DMS79 treated with DMSO at 0.1 percent for 48 hours (cell line): ENCODE data around the gene JPH2.
"Not testable (repeated sequence)": the region's sequence is repeated elsewhere in the genome, so short reads cannot be mapped to it uniquely, and the experiment has no call there.

Source experiments
- DNase-seq: peaks from one replicate; lab custom pipeline; 2025; lab: John Stamatoyannopoulos, UW

The JPH2 gene

DNA sequence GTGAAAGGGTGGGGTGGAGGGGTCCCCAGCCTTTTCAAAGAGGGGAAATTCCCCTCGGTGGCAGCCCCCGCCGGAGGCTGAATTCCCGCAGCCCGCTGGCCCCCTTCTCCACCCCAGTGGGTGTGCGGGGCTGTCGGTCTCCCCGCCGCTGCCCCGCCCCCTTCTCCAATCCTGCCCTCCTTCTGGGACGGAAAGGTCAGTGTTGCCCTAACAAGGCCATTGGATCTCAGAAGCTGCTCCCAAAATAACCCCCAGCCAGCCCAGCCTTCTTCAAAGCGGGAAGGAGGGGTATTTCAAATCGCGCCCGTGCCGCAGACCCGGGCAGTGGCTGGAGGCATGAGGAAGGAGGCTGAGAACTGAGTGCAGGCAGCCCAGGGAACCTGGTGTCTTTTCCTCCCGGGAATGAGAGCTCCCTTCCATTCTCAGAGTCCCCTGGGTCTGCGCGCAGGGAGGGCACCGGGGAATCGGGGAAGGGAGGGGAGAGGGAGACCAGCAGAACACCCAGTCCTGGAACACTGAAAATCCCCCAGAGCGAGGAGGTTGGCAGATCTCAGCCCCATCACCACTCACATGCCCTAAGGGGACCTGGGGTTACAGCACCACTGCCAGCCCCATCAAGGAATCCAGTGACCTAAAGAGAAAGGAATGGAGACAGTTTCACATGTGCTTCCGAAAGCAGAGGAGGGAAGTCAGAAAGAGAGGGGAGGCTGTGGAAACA lies at the start of gene JPH2:
JPH2 (minus strand) TSS at position 135 of the 718 bp plus-strand sequence. CDS start 483 bp downstream, outside the sequence.
- DNase-seq, result no peak

DNA sequence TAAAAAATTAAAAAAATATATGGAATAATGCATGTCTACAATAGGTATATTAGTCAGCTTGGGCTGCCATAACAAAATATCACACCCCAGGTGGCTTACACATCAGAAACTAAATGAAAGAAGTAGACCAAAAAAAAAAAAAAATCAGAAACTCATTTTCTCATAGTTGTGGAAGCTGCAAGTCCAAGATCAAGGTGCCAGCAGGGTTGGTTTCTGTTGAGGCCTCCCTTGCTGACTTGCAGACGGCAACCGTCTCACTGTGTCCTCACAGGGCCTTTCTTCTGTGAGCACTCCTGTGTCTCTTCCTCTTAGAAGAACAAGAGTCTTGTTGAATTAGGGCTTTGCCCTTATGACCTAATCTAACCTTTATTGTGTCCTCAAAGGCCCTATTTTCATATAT lies 48.7 kb upstream of the JPH2 start:
- DNase-seq, result no peak

DNA sequence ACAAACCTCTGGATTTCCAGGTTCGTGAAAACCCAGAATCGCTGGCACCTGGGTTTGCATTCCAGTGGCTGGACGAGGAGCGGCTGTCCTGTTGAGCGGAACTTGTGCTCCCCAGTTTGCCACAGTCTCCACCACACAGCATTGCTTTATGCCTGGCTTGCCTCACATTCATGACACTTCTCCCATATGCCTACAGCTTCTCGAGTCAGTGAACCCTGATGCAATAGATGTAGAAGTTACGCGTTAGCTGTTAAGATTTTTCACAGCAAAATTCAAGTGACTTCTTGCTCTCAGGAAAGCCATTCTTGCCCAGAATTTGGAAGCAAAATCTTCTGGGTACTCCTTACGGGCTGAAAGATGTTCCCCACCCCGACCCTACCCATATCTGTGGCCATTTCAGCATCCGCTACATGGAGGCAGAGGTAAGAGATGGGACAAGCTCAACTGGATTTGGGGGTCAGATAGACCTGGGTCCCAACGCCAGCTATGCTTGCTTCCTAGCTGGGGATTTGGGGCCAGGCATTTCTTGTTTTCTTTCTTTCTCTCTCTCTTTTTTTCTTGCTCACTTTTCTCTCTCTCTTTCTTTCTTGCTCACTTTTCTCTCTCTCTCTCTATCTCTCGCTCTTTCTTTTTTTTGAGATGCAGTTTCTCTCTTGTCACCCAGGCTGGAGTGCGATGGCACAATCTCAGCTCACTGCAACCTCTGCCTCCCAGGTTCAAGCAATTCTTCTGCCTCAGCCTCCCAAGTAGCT lies 47.8 kb upstream of the JPH2 start:
- DNase-seq, result no peak

DNA sequence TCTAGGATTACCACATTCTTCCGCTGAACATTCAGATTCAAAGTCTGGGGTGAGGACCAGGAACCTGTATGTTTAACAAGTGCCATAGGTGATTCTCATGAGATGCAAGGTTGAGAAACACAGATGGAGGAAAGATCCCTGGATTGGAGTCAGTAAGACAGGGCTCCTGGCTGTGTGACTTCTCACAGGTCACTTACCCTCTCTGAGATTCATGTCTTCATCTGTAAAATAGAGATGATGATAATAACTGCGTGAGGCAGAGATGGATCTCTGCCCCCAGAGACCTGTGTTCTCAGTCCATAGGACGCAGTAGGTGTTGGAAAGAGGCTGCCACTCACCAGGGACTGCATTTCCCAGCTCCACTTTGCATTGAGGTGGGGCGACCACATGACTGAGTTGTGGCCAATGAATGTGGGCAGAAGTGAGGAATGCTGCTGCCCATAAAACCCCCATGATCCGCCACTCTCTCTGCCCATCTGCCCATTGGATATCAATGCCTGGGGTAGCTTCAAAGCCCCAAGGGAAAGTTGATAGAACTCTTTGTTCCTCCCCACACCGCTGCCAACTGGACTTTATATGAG lies 46.5 kb upstream of the JPH2 start:
- DNase-seq, result no peak

DNA sequence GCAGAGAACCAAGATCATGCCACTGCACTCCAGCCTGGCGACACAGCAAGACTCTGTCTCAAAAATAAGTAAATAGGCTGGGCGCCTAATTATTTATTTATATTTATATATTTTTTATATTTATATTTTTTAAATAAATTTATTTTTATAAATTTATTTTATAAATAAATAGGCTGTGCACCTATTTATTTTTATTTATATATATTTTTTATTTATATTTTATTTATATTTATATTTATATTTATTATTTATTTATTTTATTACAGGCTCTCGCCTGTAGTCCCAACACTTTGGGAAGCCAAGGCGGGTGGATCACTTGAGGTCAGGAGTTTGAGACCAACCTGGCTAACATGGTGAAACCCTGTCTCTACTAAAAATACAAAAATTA lies 45.5 kb upstream of the JPH2 start:
- DNase-seq, result not testable (repeated sequence)

DNA sequence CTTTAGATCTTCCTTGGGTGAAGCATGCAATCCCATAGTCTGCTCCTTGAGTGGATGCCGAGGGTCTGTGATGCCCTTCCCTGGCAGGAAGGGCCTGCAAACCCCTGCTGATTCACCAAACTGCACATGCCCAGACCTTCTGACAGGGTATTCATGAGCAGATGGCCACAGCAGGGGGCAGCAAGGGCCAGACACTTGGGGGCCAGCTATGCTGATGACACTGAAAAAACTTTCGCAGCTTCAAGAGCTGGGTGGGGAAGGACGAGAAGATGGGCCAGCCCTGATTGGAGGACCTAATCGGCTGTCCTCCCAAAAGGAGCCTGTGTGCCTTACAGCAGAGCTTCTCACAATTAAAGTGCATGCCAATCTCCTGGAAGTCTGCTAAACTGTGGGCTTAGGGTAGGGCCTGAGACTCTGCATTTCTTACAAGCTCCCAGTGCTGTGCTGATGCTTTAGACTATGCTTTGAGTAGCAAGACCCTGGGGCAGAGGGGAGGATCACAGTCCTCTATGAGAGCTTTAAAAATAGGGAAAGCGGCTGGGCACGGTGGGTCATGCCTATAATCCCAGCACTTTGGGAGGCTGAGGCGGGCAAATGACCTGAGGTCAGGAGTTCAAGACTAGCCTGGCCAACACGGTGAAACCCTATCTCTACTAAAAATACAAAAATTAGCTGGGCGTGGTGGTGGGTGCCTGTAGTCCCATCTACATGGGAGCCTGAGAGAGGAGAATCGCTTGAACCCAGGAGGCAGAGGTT lies 44.9 kb upstream of the JPH2 start:
- no peak for DNase-seq

DNA sequence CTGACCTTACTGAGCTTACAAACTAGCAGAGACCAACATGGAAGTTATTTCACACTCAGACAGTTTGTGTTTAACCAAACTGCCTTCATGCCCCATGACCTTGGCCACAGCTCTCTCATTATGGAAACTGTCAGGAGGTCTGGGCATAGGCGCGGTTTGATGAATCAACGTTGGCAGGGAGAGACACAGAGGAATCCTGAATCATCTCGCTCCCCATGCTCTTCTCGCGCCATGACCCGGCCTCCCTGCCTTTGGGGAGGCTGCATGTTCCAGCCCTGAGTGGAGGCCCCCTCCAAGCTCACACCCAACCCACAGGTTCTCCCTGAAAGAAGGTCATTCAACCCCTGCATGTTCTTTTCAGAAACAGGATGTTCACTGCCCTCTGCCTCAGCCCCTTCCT lies 44.2 kb upstream of the JPH2 start:
- DNase-seq, result no peak

DNA sequence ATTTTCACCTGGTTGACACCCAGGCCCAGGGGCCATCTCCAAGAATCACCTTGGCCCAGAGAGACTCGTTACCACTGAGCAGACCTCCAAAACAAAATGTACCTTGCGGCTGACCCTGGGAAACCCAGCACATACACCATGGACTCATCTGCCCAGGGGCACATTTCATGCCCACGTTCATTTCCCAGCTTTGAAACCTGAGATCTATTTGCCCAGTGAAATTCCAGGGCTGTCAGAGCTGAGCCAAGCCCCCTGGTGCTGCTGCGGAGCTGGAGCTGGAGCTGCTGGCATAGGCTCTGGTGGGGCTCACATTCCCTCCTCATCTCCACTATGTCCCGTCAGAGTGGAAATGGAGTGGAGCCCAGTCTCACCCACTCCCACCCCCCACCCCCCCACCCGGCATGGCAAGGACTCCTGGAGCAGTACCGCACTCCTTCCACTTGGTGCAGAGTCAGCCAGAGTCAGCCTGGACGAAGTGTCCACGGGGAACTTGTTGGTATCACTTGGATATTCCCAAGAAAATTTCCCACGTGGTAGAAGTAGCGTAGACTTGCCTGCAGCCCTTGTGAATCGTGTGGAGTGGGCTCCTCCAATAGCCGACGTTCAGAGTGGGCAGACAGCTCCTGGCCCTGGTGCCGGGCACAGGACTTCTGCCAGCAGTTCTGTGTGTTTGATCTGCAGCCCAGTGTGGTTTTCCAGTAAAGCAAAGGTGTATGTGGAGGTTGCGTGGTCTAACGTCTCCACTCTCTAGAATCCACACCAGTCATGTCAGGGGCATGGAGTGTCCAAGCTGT lies 41.7 kb upstream of the JPH2 start:
- DNase-seq, result no peak

DNA sequence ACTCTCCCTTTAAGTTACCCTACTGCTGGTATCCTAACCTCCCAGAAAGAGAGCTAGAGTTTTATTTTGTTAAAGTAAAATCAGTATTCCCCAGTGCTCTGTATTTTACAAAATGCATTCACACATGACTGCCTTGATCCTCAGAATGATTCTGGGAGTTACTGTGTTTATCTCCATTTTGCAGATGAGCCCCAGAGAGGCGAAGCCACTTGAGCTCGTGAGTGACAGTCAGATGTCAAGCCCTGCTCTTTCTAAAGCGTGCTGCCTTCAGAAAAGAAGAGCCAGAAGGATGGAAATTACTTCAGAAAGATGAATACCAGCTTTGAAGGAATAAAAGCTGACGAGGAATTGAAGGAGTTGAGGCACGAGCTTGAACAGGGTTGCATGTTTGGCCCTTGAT lies 37.6 kb upstream of the JPH2 start:
- no peak for DNase-seq

DNA sequence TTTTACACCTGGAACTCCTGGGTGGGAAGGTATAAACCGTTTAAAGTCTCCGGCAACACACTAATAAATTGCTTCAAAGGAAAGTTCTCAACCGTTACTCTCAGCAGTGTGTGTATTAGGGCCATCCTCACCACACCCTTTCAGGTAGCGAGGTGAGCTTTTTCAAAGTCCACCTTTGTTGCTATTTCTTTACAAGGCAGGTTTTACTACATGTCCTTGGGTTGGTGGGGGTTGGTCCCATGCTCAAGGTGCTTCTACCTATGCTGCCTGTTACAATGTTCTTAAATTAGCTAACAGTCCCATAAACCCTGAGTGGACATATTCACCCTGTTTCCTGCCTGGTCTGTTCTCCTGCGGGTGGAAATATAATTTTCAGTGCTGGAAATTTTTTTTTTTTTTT lies 36.7 kb upstream of the JPH2 start:
- no peak for DNase-seq

DNA sequence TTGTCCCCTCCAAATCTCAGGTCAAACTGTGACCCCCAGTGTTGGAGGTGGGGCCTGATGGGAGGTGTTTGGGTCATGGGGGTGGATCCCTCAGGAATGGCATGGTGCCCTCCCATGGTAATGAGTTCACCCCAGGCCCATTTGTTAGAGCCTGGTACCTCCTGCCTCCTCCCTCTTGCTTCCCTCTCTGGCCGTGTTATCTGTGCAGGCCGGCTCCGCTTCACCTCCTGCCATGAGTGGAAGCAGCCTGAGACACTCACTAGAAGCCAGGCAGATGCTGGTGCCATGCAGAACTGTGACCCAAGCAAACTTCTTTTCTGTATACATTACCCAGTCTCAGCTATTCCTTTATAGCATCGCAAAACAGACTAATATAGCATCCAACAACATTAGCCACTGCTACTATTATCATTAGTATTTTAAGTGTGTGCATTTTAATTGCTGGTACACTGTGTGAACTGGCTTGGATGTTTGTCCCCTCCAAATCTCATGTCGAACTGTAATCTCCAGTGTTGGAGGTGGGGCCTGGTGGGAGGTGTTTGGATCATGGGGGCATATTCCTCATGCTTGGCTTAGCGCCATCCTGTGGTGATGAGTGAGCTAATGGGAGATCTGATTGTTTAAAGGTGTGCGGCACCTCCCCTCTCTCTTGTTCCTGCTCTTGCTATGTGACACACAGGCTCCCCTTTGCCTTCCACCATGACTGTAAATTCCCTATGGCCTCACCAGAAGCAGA lies 35.8 kb upstream of the JPH2 start:
- DNase-seq, result no peak

DNA sequence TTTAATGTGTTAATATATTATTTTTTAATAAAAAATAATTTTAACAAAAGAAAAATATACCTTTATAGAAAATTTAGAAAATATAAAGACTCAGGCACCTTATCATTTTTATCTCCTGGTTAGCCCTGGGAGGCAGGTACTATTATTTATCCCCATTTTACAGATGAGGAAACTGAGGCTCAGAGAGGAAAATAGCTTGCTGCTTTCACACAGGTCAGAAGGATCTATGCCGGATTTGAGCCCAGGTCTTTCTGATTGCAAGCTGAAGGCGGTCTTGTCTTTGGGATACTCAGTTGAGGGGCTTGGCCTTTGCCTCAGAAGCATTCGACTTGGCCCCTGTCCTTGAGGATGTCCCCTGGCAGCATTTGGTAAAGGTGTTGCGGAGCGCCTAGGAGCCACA lies 35.0 kb upstream of the JPH2 start:
- no peak for DNase-seq

DNA sequence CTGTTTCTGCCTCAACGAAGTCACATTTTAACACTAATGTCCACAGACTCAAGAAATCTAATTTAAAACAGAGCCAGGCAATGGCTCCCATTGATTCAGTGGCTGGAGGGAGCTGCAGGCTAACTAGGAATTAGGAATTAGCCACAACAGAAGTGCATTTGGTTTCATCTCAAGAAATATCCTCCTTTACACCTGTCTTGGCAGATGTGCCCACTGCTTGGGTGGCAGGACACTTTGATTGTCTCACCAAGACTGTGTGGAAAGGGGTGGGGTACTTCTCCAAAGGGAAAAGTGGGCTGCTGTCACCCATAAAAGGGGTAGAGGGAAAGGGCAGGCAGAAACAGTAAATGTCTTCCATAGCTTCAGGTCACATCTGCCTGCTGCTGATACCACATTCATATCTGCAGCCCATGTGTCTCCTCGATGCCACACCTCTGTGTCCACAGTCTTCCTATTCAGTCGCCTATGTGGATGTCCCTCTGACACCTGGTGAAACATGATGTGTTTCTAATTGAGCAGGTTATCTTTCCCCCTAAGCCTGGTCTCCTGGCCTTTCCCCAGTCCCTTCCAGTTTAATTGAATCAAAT lies 34.5 kb upstream of the JPH2 start:
- DNase-seq, result no peak

DNA sequence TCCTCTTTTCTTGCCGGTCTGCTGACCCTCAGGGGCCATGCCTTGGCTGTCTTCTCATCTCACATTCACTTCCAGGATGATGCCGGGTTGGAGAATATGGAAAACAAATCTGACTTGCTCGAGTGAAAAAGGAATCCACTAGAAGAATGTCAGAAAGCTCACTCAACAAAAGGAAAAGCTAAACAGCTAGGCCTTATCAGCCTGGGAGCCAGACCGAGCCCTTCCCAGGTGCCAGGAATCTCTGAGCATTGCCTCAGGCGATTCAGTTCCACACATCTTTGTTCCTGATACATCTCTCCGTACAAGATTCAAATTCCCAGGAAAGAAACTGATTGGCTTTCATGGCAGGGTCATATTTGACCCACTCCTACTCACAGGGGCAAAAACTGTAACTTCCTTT lies 32.8 kb upstream of the JPH2 start:
- DNase-seq, result no peak

DNA sequence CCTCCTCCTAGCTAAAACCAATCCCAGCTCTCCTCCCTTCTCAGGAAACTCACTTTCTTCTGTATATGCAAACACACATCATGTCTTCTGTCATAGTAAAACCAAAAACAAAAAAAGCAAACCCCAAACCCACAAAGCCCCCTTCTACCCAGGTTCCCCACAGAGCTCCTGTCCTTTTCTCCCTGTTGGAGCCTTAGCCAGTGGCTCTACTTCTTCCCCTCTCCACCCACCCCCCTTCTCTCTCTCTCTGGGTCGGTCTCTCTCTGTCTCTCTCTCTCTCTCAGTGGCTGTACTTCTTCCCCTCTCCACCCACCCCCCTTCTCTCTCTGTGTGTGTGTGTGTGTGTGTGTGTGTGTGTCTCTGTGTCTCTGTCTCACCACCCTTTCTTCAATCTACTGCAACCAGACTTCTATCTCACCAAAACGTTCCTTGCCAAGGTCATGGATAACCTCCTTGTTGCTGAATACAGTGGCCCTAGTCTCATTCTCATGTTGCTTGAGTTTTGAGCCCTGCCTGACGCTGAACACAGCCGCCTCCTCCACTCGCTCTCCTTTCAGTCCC lies 32.3 kb upstream of the JPH2 start:
- no peak for DNase-seq

DNA sequence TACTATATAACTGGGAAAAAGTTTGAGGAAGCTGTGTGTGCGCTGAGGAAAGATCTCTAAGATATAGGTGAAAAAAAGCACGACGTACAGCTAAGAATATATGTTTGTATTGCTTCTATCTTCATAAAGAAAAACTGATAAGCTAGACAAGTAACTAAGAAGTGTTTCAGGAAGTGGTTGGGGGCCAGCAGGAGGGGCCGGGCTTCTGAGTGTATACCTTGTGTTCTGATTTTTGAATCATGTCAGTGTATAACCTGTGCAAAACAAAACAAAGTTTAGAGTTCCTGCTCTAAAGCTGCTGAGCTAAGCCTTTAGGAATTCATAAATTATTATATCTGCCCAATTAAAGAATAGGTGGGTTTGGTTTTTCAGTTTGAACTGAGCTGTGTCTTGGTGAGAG lies 31.5 kb upstream of the JPH2 start:
- no peak for DNase-seq

DNA sequence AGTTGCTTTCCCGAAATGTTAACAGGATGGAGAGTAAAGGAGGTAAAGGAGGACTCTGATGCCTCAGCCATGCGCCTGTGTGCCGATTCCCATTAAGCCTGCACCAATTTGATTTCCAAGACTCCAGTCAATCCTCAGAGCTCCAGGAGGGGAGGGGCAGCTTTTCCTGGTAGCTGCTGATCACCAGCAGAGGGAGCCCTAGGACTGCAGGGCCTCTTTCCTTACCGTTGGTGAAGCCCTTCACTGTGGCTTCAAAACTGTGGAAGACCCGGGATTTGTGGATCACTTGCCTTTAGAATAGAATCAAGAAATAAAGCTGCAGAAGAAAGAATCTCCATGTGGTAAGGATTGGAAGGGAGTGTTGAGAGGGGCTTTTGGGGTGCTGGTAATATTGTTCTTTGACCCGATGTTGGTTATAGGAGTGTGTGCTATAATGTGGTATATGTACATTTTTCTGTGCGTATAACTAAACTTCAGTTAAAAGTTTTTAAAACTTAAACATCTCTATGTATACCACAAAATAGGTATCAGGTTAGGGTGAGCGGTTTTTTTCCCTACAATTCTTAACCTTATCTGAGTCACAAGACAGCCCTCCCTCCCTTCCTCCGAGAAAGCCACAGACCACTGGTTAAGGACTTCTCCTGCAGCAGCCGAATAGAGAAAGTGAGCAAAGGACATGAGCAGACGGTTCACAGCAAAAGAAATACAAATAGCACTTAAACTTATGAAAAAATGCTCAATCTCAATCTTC lies 30.5 kb upstream of the JPH2 start:
- peak; percentile 39 for DNase-seq

DNA sequence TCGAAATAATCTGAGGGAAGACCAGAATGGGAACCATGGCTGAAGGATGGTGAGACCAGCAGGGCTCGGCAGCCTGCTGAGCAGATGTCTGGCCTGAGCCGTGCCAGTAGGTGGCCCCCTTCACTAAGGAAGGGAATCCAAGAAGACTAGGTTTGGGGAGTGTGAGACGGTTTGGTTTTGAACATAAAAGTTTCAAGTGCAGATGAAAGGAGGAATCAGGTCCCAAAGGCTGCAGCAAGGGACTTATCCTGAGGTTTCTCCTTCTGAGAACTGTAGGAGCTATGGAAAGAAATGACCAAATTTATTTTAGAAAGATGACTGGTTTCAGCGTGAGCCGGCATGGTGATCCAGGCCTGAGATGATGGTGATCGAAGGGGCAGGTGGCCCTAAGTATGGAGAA lies 28.1 kb upstream of the JPH2 start:
- DNase-seq, result no peak

DNA sequence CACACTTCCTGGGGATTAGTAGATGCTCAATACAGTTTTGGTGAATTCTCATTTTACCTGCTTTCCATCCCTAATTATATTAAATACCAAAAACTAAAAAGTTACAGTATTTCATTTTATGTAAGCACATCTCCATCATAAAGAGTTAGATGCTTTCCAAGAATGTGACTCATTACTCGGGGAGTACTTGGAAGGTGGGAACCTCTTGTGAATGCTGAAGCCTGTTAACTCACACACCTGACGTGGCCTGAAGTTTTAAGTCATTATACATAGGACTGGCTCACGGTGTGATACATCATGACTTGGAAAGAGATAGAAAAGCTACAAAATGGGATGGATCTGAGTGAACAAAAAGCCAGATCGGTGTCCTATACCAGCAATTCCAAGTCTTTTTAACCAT lies 25.8 kb upstream of the JPH2 start:
- DNase-seq, result no peak
